HG03521 (cell line): ENCODE data around the gene DRC3.
"Not testable (repeated sequence)": the region's sequence is repeated elsewhere in the genome, so short reads cannot be mapped to it uniquely, and the experiment has no call there.

Source experiments
- ATAC-seq: cut with Tn5 transposase; IDR thresholded peaks from one replicate; pipeline ENCODE4 v1.9.1; 2021; ENCODE audit warnings: mild to moderate bottlenecking, moderate library complexity; ENCODE audit not compliant: unreplicated experiment

The DRC3 gene

DNA sequence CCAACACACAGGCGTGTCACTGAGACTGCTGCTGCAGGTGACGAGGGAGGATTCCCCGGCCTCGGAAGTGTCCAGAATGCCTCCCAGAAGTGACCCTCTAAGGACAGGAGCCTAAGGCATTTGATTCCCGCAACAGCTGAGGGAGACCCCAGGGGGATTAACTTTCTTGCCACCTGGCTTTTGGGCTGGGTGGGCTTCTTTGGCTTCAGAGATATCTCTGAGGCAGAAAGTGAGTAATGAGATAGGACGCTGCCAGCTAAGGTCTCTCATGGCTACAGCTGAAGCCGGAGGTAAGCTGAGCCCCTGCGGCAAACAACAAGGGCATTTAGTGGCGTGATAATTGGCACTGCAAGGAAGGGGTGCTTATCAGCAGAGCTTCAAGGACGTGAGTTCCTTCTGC lies 17.0 kb downstream of the DRC3 start:
- no peak for ATAC-seq

DNA sequence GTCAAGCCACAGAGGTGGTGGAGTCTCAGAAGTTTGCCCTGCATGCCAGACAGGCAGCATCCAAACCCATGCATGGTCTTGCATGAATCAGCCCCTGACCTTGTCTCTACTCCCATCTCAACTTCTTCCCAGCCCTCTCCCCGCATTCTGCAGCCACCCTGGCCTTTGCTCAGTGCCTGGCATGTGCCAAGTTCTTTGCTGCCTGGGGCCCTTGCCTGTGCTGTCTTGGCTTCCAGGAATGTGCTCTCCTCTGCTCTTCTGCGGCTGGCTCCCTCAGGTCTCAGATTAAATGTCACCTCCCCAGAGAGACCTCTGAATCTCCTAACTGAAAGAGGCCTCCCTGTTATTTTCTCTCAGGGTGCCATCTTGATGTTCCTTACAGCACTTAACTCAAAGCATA lies 17.6 kb downstream of the DRC3 start:
- no peak for ATAC-seq

DNA sequence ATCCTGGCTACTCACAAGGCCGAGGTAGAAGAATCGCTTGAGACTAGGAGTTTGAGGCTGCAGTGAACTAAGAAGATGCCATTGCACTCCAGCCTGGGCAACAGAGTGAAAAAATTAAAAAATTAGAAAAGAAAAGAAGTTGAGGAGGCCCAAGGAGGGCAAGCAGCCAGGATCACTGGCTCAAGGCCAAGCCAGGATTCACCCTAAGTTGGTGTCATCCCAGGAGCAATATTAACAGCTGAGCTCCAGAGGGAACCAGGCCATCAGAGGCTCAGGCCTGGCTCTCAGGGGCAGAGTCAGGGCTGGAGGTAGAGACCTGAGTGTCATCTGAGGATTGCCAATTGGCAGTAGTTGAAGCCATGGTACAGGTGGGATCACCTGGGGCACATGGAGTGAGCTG lies 20.7 kb downstream of the DRC3 start:
- no peak for ATAC-seq

- ATAC-seq: no peak
Measured at GRCh38 chr17:17993852-17994251, 21.2 kb downstream of the DRC3 start.

GRCh38 chr17:17994271-17995069 lies 21.8 kb downstream of the DRC3 start:
- no peak for ATAC-seq

GRCh38 chr17:17995887-17996286 lies 23.2 kb downstream of the DRC3 start:
- ATAC-seq: not testable (repeated sequence)

DNA sequence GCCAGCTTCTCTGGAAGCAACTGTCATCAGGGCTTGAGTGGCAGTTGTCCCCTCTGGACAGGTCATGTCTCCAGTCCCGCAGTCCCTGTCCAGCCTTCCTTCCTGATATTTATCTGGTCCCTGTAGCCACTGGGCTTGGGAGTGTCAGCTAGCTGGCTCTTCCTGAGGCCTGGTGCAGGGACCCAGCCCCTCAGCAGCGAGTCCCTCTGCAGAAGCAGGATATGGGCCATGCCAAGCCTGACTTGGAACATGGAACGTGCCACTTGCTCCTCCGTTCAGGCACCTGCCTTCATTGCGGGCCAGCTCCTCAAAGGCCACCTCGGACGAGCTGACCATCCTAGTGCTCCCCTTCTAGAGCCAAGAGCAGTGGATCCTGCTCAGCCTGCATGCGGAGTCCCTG lies 26.3 kb downstream of the DRC3 start:
- ATAC-seq: no peak

GRCh38 chr17:17999364-18000029 lies 26.8 kb downstream of the DRC3 start:
- ATAC-seq: no peak

GRCh38 chr17:18000030-18000408 lies 27.4 kb downstream of the DRC3 start:
- ATAC-seq: no peak

- ATAC-seq: no peak
Measured at GRCh38 chr17:18002171-18002570, 29.5 kb downstream of the DRC3 start.

- no peak for ATAC-seq
Measured at GRCh38 chr17:18004345-18004744, 31.7 kb downstream of the DRC3 start.

- no peak for ATAC-seq
Measured at GRCh38 chr17:18004884-18005305, 32.2 kb downstream of the DRC3 start.

GRCh38 chr17:18005496-18005895 lies 32.8 kb downstream of the DRC3 start:
- no peak for ATAC-seq

GRCh38 chr17:18006495-18007239 lies 34.0 kb downstream of the DRC3 start:
- ATAC-seq: no peak

- no peak for ATAC-seq
Measured at GRCh38 chr17:18008496-18009268, 36.0 kb downstream of the DRC3 start.

DNA sequence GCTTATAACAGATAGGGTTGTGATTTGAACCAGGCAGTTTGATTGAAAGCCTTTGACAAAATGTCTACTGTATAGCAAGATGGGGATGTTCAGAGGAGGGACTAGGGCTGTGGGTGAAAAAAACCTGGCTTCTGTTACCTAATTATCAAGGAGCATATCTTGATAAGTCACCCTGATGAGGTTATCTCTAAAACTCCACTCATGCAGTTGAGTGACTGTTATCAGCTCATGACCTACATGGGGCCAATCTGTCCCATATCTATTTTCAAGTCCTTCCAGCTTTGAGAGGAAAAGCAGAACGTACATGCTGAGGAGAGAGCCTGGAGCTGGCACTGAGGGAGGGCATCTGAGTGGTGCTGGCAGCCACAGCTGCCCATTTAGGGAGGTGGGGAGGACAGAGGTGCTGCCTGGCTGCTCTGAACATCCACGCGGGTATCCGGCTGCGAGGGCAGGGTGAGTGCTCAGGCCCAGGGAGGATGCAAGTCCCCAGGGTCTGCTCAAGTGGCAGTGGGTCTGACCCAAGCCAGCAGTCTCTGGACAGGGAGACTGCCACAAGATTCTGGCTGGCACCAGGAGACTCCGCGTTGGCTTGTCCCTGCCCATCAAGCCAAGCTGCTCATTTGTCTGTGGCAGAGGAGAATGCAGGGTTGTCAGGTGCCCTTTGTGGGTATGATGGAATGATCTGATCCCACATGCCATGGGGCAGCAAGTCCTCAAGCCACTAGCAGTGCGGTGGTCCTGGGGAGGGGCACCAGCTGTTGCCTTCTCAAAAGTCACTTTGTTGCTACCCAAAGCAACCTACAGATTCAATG lies 37.2 kb downstream of the DRC3 start:
- ATAC-seq: no peak

DNA sequence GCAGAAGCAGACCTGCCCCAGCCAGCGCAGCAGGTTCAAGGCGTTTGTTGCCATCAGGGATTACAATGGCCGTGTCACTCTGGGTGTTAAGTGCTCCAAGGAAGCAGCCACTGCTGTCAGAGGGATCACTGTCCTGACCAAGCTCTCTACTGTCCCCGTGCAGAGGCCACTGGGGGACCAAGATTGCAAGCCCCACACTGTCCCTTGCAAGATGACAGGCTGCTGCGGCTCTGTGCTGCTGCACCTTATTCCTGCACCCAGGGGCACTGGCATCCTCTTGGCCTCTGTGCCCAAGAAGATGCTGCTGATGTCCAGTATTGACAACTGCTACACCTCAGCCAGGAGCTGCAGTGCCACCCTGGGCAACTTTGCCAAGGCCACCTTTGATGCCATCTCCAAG lies 38.6 kb downstream of the DRC3 start:
- ATAC-seq: no peak

DNA sequence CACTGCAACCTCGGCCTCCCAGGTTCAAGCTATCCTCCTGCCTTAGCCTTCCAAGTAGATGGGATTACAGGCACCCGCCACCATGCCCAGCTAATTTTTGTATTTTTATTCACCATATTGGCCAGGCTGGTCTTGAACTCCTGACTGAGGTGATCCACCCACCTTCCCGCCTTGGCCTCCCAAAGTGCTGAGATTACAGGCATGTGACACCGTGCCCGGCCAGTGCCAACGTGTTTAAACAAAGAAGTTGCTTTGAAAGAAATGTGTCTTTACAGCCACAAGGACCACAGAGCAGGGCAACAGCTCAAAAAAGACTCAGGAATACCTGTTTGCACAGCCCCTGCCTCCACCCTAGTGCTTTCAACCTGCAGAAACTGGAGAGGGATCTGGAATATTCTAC lies 41.3 kb downstream of the DRC3 start:
- no peak for ATAC-seq

DNA sequence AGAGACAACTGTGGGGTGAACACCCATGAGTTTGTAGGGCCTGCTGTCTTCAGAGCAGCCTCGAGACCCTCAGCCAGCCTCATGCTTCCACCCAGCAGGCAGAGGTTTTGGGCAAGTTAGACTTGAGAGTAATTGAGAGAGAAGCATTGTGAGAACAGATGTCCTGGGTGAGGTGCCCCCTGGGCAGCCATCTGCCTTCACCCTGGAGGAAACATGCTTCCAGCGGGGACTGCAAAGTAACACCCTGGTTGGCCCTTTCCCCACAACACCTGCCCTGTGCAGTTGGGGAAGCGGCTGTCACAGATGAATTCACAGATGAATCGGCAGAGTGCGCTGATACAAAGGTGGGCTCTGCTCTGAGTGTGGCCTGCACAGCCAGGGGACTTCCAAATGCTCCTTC lies 42.9 kb downstream of the DRC3 start:
- ATAC-seq: no peak

DNA sequence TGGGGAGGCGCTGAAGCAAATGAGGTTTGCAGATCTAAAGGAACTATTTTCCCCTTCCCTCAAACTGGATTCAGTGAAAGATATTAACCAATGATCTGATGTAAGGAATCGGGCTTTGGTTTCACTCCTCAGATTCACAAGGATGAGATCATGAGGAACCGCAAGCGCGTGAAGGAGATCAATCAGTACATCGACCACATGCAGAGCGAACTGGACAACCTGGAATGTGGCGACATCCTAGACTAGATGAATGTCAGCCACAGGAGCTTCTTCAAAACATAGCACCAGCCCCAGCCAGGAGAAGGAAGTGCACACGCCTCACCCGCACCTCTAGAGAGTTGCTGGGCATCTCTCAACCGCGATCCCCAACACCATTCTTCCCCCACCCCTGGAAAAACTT lies 43.8 kb downstream of the DRC3 start:
- ATAC-seq: no peak
